Central memory CD4-positive, alpha-beta T cell (primary cell): ENCODE data around the gene SLC25A1.

Experiments
- DNase-seq: peaks from one replicate; pipeline ENCODE4 v3.0.0; 2022

The SLC25A1 gene

GRCh38 chr22:19180234-19180633 lies 1.7 kb upstream of the SLC25A1 start:
- no peak for DNase-seq

GRCh38 chr22:19179497-19180048 lies 1.0 kb upstream of the SLC25A1 start:
- no peak for DNase-seq

- peak; percentile 49 for DNase-seq
Observed at GRCh38 chr22:19178065-19178656, 375 bp downstream of the SLC25A1 start.

GRCh38 chr22:19177164-19178064 lies 1.1 kb downstream of the SLC25A1 start:
- no peak for DNase-seq

GRCh38 chr22:19176732-19177131 lies 1.8 kb downstream of the SLC25A1 start:
- DNase-seq, result no peak

GRCh38 chr22:19176175-19176643 lies 2.3 kb downstream of the SLC25A1 start:
- no peak for DNase-seq

GRCh38 chr22:19175602-19176174 lies 2.8 kb downstream of the SLC25A1 start:
- DNase-seq, result no peak

GRCh38 chr22:19175026-19175601 lies 3.4 kb downstream of the SLC25A1 start:
- DNase-seq, result no peak

- DNase-seq, result no peak
Observed at GRCh38 chr22:19174106-19175025, 4.2 kb downstream of the SLC25A1 start.

GRCh38 chr22:19173047-19174035 lies 5.2 kb downstream of the SLC25A1 start:
- DNase-seq, result no peak

- no peak for DNase-seq
Observed at GRCh38 chr22:19172213-19173046, 6.1 kb downstream of the SLC25A1 start.

- DNase-seq, result no peak
Observed at GRCh38 chr22:19169947-19170318, 8.6 kb downstream of the SLC25A1 start.

- DNase-seq, result no peak
Observed at GRCh38 chr22:19169002-19169946, 9.3 kb downstream of the SLC25A1 start.

GRCh38 chr22:19168088-19168890 lies 10.2 kb downstream of the SLC25A1 start:
- DNase-seq, result no peak

- DNase-seq, result no peak
Observed at GRCh38 chr22:19167106-19167869, 11.2 kb downstream of the SLC25A1 start.

- no peak for DNase-seq
Observed at GRCh38 chr22:19166421-19166820, 12.1 kb downstream of the SLC25A1 start.

- no peak for DNase-seq
Observed at GRCh38 chr22:19164425-19164824, 14.1 kb downstream of the SLC25A1 start.
